GM23248 (cell line): ENCODE data around the gene EVX2. TPM values are rescaled to one million over a fixed set of nuclear protein-coding genes. Genes with fewer than 3 reads are reported as not detected.
A peak's percentile ranks its signal among the peaks of the same experiment; 100 is the strongest.

Experiments
- DNase-seq: peaks from one replicate; pipeline ENCODE4 v3.0.0-alpha.2; 2015
- H2AFZ ChIP-seq: fragments of 200-600 bp; sonication (generic); 2 replicates; pipeline ENCODE4 v1.6.1; 2016; ENCODE audit warnings: antibody characterized with exemption
- H3F3A ChIP-seq: fragments of 200-600 bp; sonication (generic); 2 replicates; pipeline ENCODE4 v1.6.1; 2016; ENCODE audit warnings: mild to moderate bottlenecking, antibody characterized with exemption, mixed run types; ENCODE audit not compliant: insufficient read depth
- H3K27ac ChIP-seq: fragments of 200-600 bp; sonication (generic); 2 replicates; pipeline ENCODE4 v1.5.1; 2016; ENCODE audit warnings: mild to moderate bottlenecking
- H3K27me3 ChIP-seq: fragments of 200-600 bp; sonication (generic); replicated peaks from 2 replicates; pipeline ENCODE4 v1.6.1; 2016; ENCODE audit warnings: mild to moderate bottlenecking; ENCODE audit not compliant: insufficient read depth
- H3K36me3 ChIP-seq: fragments of 200-600 bp; sonication (generic); 2 replicates; pipeline ENCODE4 v1.6.1; 2016; ENCODE audit warnings: low read depth, mild to moderate bottlenecking
- H3K4me1 ChIP-seq: fragments of 200-600 bp; sonication (generic); 2 replicates; pipeline ENCODE4 v1.6.1; 2016; ENCODE audit warnings: mild to moderate bottlenecking; ENCODE audit not compliant: insufficient read depth
- H3K4me2 ChIP-seq: fragments of 200-600 bp; sonication (generic); one replicate; pipeline ENCODE4 v1.6.1; 2016; ENCODE audit warnings: mild to moderate bottlenecking; ENCODE audit not compliant: unreplicated experiment
- H3K4me3 ChIP-seq: fragments of 200-600 bp; sonication (generic); 2 replicates; pipeline ENCODE4 v1.5.1; 2016; ENCODE audit warnings: mild to moderate bottlenecking
- H3K79me2 ChIP-seq: fragments of 200-600 bp; sonication (generic); 2 replicates; pipeline ENCODE4 v1.6.1; 2016; ENCODE audit warnings: mild to moderate bottlenecking; ENCODE audit not compliant: insufficient read depth
- H3K9ac ChIP-seq: fragments of 200-600 bp; sonication (generic); 2 replicates; pipeline ENCODE4 v1.6.1; 2016; ENCODE audit warnings: mild to moderate bottlenecking
- H3K9me2 ChIP-seq: fragments of 200-600 bp; sonication (generic); 2 replicates; pipeline ENCODE4 v1.6.1; 2016; ENCODE audit warnings: mixed run types, mild to moderate bottlenecking, moderate library complexity; ENCODE audit not compliant: insufficient read depth
- H3K9me3 ChIP-seq: fragments of 200-600 bp; sonication (generic); one replicate; pipeline ENCODE4 v1.6.1; 2017; ENCODE audit warnings: low read depth
- H4K20me1 ChIP-seq: fragments of 200-600 bp; sonication (generic); 2 replicates; pipeline ENCODE4 v1.6.0; 2016; ENCODE audit not compliant: insufficient read depth
- EZH2 ChIP-seq: fragments of 200-600 bp; sonication (generic); IDR thresholded peaks from 2 replicates; pipeline ENCODE4 v1.6.1; 2018; ENCODE audit warnings: antibody characterized with exemption, mild to moderate bottlenecking; ENCODE audit not compliant: insufficient read depth, poor library complexity, severe bottlenecking
- EZH2phosphoT487 ChIP-seq: fragments of 200-600 bp; sonication (generic); IDR thresholded peaks from 2 replicates; pipeline ENCODE4 v1.6.1; 2018; ENCODE audit warnings: antibody characterized with exemption, moderate library complexity, mild to moderate bottlenecking, low read depth; ENCODE audit not compliant: insufficient read depth
- WGBS, 2 experiments: methylation state at CpG; one replicate each; pipeline ENCODE4 v1.1.6; 2015 to 2017; ENCODE audit warnings: low lambda C conversion rate in 2 of 2, low coverage in 1 of 2; ENCODE audit errors: missing lambda C conversion rate in 2 of 2; 5-methylcytosine and 5-hydroxymethylcytosine counted together
- in situ Hi-C: fragments of 300-500 bp; cut with MboI; formaldehyde crosslinking; loops from 2 replicates; pipeline ENCODE4 v1.15.0; 2020
- polyA plus RNA-seq: library from polyadenylated mRNA; unstranded; fragments of >200 nt; fragmentation: Nextera tagmentation; extraction: Ambion mirVana; gene quantifications from 2 replicates; pipeline ENCODE4 v1.2.1, GENCODE V29; 2016
- total RNA-seq: library from RNA; depleted of rRNA; stranded (reverse); fragments of >200 nt; shearing (Covaris generic); gene quantifications from 2 replicates; pipeline ENCODE4 v1.2.3, GENCODE V29; 2014

EVX2 gene
- total and polyA plus RNA-seq, 2 experiments from 2014 or later: not detected

DNA sequence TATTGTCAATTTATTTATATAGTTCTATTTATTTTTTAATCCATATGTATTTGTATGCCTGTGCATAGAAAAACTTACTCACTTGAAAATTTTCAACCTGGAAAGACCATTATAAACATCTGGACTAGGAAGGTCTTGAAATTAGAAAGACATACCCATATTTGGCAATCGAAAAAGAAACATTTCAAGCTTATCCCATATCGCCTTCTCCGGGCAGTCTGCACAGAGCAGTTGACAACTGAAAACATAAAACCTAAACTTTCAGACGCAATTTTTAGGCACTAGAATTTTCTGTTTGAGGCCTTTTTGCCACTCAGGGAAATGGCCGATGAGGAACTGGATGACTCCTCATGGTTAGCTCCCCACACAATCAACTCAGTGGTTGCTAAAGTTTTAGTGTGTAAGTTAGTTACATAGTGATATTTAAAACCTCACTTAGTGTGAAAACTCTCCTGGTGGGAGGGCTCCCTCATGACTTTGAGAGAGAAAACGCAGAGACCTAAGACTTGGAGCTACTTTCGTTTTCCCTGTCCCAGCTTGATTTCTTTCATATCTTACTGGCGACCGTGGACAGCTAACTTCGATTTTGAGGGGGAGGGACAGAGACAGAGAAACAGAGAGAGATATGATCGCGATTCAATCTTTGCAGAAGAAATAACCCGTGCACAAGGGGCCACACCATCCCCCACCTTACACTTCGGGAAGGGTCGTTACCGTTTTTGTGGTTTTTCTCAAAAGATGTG, 12.7 kb upstream of the EVX2 start:
- in situ Hi-C loops: no loop called here
- Histone ChIP-seq H3K9ac (peak overlapping the region; percentile 79), H3K27me3 (no peaks in the 10 kb centered on the region), H3K9me3 (no peaks in the 10 kb centered on the region), H3K4me1 (peaks cover 9% of the 10 kb centered on the region), H3K27ac (peak overlapping the region; percentile 73), H4K20me1 (no peaks in the 10 kb centered on the region), H3K36me3 (no peaks in the 10 kb centered on the region), H3K9me2 (no peaks in the 10 kb centered on the region), H3K79me2 (0 out of 2 replicates have a peak, but pooled peaks cover 13% of the 10 kb centered on the region), H3K4me3 (peak overlapping the region; percentile 79), H3F3A (peaks cover 15% of the 10 kb centered on the region; the same call in 1 of the 2 replicates), H3K4me2 (peak overlapping the region; percentile 100), H2AFZ (peak overlapping the region; percentile 97)
- 12 to 14% methylated on average over 16 of the region's 16 CpGs for WGBS, 2 experiments
- no peak for TF ChIP-seq EZH2phosphoT487
- no peak for TF ChIP-seq EZH2
- peak; percentile 76 for DNase-seq

DNA sequence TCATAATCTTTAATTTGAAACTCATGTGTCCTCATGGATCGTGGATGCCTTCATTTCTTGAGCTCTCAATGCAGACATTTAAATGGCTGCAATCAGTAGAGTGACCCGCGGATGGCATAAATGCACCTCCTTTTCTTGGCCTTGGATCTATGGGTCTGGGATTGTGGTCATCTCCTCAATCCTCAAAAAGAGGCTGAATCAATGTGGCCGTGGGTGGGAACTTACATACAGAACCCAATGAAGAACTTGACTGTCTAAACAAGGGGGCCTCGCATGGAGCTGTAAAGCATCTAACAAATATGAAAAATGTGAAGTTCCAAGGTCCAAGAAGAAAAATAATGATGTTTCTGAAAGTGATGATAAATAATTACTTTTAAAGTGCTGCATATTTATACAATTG, 11.7 kb upstream of the EVX2 start:
- Histone ChIP-seq H3K27ac (no peak overlapping the region), H3K9me3 (no peaks in the 10 kb centered on the region), H3K36me3 (no peaks in the 10 kb centered on the region), H3K9me2 (no peaks in the 10 kb centered on the region), H3K79me2 (0 out of 2 replicates have a peak, but pooled peaks cover 13% of the 10 kb centered on the region), H2AFZ (no peak overlapping the region), H4K20me1 (no peaks in the 10 kb centered on the region), H3K4me2 (no peak overlapping the region), H3K4me3 (no peak overlapping the region), H3K9ac (no peak overlapping the region), H3K4me1 (peaks cover 9% of the 10 kb centered on the region), H3K27me3 (peaks cover 3% of the 10 kb centered on the region; the same call in 1 of the 2 replicates), H3F3A (peaks cover 15% of the 10 kb centered on the region; the same call in 1 of the 2 replicates)
- in situ Hi-C loops: no loop called here
- whole genome bisulfite sequencing, 2 experiments: 94 to 98% methylated on average over 5 of the region's 5 CpGs
- DNase-seq: no peak
- TF ChIP-seq EZH2: no peak
- no peak for TF ChIP-seq EZH2phosphoT487

DNA sequence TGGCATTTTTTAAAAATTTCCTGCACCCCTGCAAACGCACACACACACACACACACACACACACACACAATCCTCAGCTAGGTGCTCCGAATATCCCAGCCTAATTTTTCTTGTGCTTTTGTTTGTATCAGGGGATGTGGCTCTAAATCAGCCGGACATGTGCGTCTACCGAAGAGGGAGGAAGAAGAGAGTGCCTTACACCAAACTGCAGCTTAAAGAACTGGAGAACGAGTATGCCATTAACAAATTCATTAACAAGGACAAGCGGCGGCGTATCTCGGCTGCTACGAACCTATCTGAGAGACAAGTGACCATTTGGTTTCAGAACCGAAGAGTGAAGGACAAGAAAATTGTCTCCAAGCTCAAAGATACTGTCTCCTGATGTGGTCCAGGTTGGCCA, 10.6 kb upstream of the EVX2 start:
- no peak overlapping the region for H3K9ac ChIP-seq
- H3K27me3 ChIP-seq: peaks cover 12% of the 10 kb centered on the region; the same call in 1 of the 2 replicates
- H3F3A ChIP-seq: peaks cover 15% of the 10 kb centered on the region; the same call in 1 of the 2 replicates
- no peaks in the 10 kb centered on the region for H3K9me2 ChIP-seq
- in situ Hi-C loops: no loop called here
- no peaks in the 10 kb centered on the region for H3K36me3 ChIP-seq
- no peaks in the 10 kb centered on the region for H4K20me1 ChIP-seq
- 0 out of 2 replicates have a peak, but pooled peaks cover 13% of the 10 kb centered on the region for H3K79me2 ChIP-seq
- no peak for DNase-seq
- H3K4me2 ChIP-seq: no peak overlapping the region
- no peaks in the 10 kb centered on the region for H3K9me3 ChIP-seq
- 95 to 97% methylated on average over 12 of the region's 12 CpGs for WGBS, 2 experiments
- no peak overlapping the region for H3K27ac ChIP-seq
- 0 out of 2 replicates have a peak overlapping the region, but pooled peaks have one; percentile 77 for H3K4me3 ChIP-seq
- no peak overlapping the region for H2AFZ ChIP-seq
- peaks cover 9% of the 10 kb centered on the region for H3K4me1 ChIP-seq
- TF ChIP-seq EZH2phosphoT487 (no peak), EZH2 (no peak)

DNA sequence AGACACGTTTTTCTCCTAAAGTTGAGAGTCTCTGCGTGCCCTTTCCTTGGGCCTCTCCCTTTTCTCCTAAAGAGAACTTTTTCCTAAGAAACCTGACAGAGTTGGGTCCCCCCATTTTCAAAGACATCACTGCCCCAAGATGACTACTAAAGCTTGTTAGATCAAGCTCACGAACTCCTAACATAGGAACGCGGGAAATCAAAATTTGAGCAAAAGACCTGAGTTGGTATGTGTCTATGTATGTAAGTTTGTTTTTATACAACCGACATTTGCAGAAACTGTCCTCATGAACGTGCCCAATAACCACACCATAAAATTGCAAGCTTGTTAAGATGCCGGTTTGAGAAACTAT, 10.1 kb upstream of the EVX2 start:
- DNase-seq: no peak
- H3K27me3 ChIP-seq: peaks cover 13% of the 10 kb centered on the region; the same call in 1 of the 2 replicates
- H3K36me3 ChIP-seq: no peaks in the 10 kb centered on the region
- H3K4me3 ChIP-seq: peak overlapping the region; percentile 77
- no peaks in the 10 kb centered on the region for H3K9me2 ChIP-seq
- in situ Hi-C loops: no loop called here
- peaks cover 9% of the 10 kb centered on the region for H3K4me1 ChIP-seq
- H3K27ac ChIP-seq: no peak overlapping the region
- H3K4me2 ChIP-seq: peak overlapping the region; percentile 87
- H4K20me1 ChIP-seq: no peaks in the 10 kb centered on the region
- 0 out of 2 replicates have a peak, but pooled peaks cover 13% of the 10 kb centered on the region for H3K79me2 ChIP-seq
- no peaks in the 10 kb centered on the region for H3K9me3 ChIP-seq
- TF ChIP-seq EZH2phosphoT487 (no peak), EZH2 (no peak)
- H3K9ac ChIP-seq: no peak overlapping the region
- peaks cover 15% of the 10 kb centered on the region; the same call in 1 of the 2 replicates for H3F3A ChIP-seq
- H2AFZ ChIP-seq: peak overlapping the region; percentile 88; the same call in 1 of the 2 replicates
- WGBS, 2 experiments: 81 to 84% methylated on average over 8 of the region's 8 CpGs
